ENCODE data around the gene ZNF232.
"Not testable (repeated sequence)": the region's sequence is repeated elsewhere in the genome, so short reads cannot be mapped to it uniquely, and the experiment has no call there.

DNA sequence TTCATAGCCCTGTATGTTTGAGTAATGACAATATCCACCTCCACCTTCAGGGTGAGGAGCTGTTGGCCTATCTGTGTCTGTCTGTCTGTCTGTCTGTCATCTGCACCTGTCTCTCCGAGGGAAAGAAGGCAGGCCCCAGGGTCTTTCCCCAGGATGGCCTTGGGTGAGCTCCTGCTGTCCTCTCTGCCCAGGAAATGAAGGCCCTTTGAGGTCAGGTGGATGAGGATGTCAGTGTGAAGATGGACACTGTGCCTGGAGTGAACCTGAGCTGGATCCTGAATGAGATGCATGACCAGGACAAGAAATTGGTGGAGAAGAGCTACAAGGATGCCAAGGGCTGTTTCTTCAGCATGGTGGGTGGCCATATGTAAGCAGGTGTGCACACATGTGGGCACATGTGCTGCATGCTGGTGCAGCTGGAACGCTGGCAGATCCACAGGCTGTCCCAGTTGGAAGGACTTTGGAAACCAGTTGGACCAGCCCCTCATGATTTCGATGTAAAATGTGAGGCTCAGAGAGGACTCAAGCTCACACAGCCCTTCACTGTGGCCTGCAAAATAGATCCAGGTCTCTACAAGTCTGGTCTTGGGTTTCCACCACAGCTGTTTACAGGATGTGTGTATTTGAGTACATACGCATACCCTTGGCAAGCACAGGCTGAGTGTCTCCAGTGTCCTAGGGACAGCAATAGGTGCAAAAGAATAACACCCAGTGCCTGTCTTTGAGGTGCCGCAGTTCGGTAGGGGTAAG lies 8.9 kb upstream of the ZNF232 start:
- not testable (repeated sequence) for TF ChIP-seq CTCF (IDR thresholded peaks at IDR 0.05); ZFX (IDR thresholded peaks at IDR 0.05; ENCODE audit: borderline replicate concordance)

Measured in 22Rv1 (cell line).